Fibroblast of skin of abdomen (primary cell): ENCODE data around the gene HSP90AB1.

Source experiments
- DNase-seq: peaks from one replicate; pipeline ENCODE4 v3.0.0-alpha.2; 2013

The HSP90AB1 gene

GRCh38 chr6:44235891-44236516, 10.9 kb upstream of the HSP90AB1 start:
- DNase-seq: no peak

- peak; percentile 92 for DNase-seq
These were observed 9.7 kb upstream of the HSP90AB1 start for GRCh38 chr6:44237021-44237812.

- DNase-seq: peak; percentile 57
These were observed 9.0 kb upstream of the HSP90AB1 start for GRCh38 chr6:44237813-44238433.

- DNase-seq: no peak
These were observed 8.1 kb upstream of the HSP90AB1 start for GRCh38 chr6:44238687-44239350.

GRCh38 chr6:44243345-44243744, 3.6 kb upstream of the HSP90AB1 start:
- DNase-seq: no peak

- no peak for DNase-seq
These were observed 1.4 kb upstream of the HSP90AB1 start for GRCh38 chr6:44245391-44245911.

GRCh38 chr6:44245912-44246662, 814 bp upstream of the HSP90AB1 start:
- peak; percentile 83 for DNase-seq

GRCh38 chr6:44247338-44248302, 719 bp downstream of the HSP90AB1 start:
- peak; percentile 57 for DNase-seq

DNA sequence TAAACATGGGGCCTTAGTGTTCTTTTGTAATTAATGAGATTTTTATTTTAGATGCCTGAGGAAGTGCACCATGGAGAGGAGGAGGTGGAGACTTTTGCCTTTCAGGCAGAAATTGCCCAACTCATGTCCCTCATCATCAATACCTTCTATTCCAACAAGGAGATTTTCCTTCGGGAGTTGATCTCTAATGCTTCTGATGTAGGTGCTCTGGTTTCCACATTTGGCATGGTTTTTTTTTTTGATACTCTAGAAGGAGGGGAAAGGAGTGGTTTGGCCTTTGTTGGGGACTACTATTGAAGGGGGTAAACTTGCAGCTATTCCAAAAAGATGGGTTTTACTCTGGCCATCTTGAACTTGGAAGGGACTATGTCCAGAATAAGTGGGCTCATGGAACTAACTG, 1.7 kb downstream of the HSP90AB1 start:
- DNase-seq: no peak

GRCh38 chr6:44249082-44249748, 2.3 kb downstream of the HSP90AB1 start:
- DNase-seq: no peak

DNA sequence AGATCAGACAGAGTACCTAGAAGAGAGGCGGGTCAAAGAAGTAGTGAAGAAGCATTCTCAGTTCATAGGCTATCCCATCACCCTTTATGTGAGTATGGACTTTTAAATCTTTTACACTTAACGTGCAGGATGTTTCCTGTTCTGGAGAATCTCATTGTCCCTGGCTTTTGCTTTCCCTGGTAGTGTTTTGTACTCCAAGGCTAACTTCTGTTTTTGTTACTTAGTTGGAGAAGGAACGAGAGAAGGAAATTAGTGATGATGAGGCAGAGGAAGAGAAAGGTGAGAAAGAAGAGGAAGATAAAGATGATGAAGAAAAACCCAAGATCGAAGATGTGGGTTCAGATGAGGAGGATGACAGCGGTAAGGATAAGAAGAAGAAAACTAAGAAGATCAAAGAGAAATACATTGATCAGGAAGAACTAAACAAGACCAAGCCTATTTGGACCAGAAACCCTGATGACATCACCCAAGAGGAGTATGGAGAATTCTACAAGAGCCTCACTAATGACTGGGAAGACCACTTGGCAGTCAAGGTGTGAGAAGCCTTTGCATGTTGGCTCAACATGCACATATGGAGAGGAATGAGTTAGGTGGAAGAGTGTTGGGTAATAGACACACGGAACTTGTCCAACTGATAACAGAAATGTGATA, 3.3 kb downstream of the HSP90AB1 start:
- DNase-seq: no peak

- no peak for DNase-seq
These were observed 3.8 kb downstream of the HSP90AB1 start for GRCh38 chr6:44250718-44251123.

DNA sequence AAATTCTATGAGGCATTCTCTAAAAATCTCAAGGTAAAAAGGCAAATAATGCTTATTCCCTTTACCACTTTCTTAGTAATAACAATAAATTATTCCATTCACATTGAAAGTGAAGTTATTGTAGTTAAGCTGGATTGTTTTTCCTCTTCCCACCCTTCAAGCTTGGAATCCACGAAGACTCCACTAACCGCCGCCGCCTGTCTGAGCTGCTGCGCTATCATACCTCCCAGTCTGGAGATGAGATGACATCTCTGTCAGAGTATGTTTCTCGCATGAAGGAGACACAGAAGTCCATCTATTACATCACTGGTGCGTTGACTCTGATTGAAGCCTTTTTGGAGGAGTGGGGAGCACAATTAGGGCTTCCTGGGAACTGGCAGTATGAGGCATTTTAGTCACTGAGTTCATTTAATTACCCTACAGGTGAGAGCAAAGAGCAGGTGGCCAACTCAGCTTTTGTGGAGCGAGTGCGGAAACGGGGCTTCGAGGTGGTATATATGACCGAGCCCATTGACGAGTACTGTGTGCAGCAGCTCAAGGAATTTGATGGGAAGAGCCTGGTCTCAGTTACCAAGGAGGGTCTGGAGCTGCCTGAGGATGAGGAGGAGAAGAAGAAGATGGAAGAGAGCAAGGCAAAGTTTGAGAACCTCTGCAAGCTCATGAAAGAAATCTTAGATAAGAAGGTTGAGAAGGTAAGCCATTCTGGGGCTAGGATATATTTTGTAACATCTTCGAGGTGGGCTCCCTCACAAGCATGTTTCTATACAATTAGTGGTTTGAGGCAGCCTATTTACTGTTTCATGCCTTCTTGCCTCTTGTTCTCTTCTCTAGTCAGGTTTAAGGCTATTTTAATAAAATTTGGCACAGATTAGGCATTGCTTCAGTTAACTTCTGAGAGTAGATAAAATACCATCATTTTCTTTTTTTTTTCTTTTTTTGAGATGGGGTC, 4.9 kb downstream of the HSP90AB1 start:
- no peak for DNase-seq

DNA sequence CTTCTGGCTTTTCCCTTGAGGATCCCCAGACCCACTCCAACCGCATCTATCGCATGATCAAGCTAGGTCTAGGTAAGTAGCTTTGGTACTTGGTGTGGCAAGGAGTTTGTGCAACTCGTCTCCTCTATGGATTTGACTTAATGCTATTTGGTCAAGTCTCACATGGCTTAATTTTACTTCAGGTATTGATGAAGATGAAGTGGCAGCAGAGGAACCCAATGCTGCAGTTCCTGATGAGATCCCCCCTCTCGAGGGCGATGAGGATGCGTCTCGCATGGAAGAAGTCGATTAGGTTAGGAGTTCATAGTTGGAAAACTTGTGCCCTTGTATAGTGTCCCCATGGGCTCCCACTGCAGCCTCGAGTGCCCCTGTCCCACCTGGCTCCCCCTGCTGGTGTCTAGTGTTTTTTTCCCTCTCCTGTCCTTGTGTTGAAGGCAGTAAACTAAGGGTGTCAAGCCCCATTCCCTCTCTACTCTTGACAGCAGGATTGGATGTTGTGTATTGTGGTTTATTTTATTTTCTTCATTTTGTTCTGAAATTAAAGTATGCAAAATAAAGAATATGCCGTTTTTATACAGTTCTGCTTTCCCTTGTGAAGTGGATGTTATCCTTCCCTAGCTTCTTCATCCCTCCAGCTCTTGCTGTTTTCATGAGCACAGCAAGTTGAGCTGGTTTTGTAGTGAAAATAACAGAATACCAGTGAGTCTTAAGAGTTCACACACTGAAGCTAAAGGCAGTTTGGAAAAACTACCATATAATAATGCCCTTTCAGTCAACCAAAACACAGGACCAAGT, 6.6 kb downstream of the HSP90AB1 start:
- DNase-seq: peak; percentile 39

- peak; percentile 14 for DNase-seq
These were observed 7.5 kb downstream of the HSP90AB1 start for GRCh38 chr6:44254191-44255104.

DNA sequence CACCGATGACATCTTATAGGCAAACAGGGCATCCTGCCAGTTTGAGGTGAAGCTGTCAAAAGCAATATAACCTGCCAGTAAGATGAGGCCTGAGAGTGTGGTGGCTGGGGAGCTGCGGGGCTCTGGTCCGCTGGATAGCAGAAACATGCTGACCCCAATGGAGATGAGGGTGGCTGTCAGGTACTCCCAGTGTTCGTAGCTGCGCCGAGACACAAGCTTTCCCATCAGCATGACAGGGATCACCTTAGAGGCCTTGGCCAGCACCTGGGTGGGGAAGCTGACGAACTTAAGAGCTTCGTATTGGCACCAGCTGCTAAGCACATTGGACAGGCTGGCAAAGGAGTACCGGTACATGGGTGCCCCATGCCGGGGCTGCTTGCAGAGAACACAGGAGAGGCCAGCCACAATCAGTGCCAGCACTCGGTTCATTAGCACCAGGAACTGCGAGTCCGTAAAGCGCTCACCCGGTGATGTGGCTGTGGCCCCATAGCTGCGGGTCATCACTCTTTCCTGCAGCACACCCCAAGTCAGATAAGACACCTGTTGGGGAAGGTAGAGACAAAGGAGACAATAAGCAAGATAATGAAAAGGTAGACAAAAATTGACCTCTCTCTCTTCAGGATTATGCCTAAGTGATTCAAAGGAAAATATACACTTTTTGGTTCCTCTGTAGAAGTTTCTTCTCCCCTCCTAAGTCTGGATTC, 8.4 kb downstream of the HSP90AB1 start:
- DNase-seq: peak; percentile 7
